ENCODE data around the gene PM20D1.

The PM20D1 gene

GRCh38 chr1:205783904-205784303, 66.0 kb downstream of the PM20D1 start:
- Histone ChIP-seq H3K4me3 (ENCODE audit: low read depth in 1 of 2, low read length in 2 of 2) (no peak overlapping the region), H3K9ac (ENCODE audit: low read length) (no peak overlapping the region), H3K27ac (ENCODE audit: low read depth, low read length) (no peak overlapping the region), H3K9me3 (ENCODE audit: low read length) (no peaks in the 10 kb centered on the region), H3K27me3 (ENCODE audit: control insufficient read depth in 1 of 2, insufficient read depth in 2 of 2, low read length in 2 of 2) (no peaks in the 10 kb centered on the region), H3K36me3 (ENCODE audit: insufficient read depth, low read length) (no peaks in the 10 kb centered on the region), H3K4me1 (ENCODE audit: insufficient read depth, low read length) (no peaks in the 10 kb centered on the region)

GRCh38 chr1:205783433-205783795, 66.5 kb downstream of the PM20D1 start:
- H3K4me1 ChIP-seq (ENCODE audit: insufficient read depth, low read length), result no peaks in the 10 kb centered on the region
- no peaks in the 10 kb centered on the region for H3K27me3 ChIP-seq (ENCODE audit: control insufficient read depth in 1 of 2, insufficient read depth in 2 of 2, low read length in 2 of 2)
- H3K4me3 ChIP-seq (ENCODE audit: low read depth in 1 of 2, low read length in 2 of 2), result no peak overlapping the region
- no peak overlapping the region for H3K9ac ChIP-seq (ENCODE audit: low read length)
- no peak overlapping the region for H3K27ac ChIP-seq (ENCODE audit: low read depth, low read length)
- no peaks in the 10 kb centered on the region for H3K36me3 ChIP-seq (ENCODE audit: insufficient read depth, low read length)
- no peaks in the 10 kb centered on the region for H3K9me3 ChIP-seq (ENCODE audit: low read length)

GRCh38 chr1:205782627-205783432, 67.1 kb downstream of the PM20D1 start:
- Histone ChIP-seq H3K9ac (ENCODE audit: low read length) (no peak overlapping the region), H3K36me3 (ENCODE audit: insufficient read depth, low read length) (no peaks in the 10 kb centered on the region), H3K9me3 (ENCODE audit: low read length) (no peaks in the 10 kb centered on the region), H3K27ac (ENCODE audit: low read depth, low read length) (no peak overlapping the region), H3K27me3 (ENCODE audit: control insufficient read depth in 1 of 2, insufficient read depth in 2 of 2, low read length in 2 of 2) (no peaks in the 10 kb centered on the region), H3K4me1 (ENCODE audit: insufficient read depth, low read length) (no peaks in the 10 kb centered on the region), H3K4me3 (ENCODE audit: low read depth in 1 of 2, low read length in 2 of 2) (no peak overlapping the region)

- Histone ChIP-seq H3K4me1 (ENCODE audit: insufficient read depth, low read length) (no peaks in the 10 kb centered on the region), H3K9ac (ENCODE audit: low read length) (no peak overlapping the region), H3K36me3 (ENCODE audit: insufficient read depth, low read length) (no peaks in the 10 kb centered on the region), H3K27ac (ENCODE audit: low read depth, low read length) (no peak overlapping the region), H3K27me3 (ENCODE audit: control insufficient read depth in 1 of 2, insufficient read depth in 2 of 2, low read length in 2 of 2) (no peaks in the 10 kb centered on the region), H3K4me3 (ENCODE audit: low read depth in 1 of 2, low read length in 2 of 2) (no peak overlapping the region), H3K9me3 (ENCODE audit: low read length) (no peaks in the 10 kb centered on the region)
Measured at GRCh38 chr1:205780335-205780734, 69.6 kb downstream of the PM20D1 start.
